GM19099 (cell line): ENCODE measurements around the gene RGCC.

Experiments used
- POLR2A ChIP-seq: IDR thresholded peaks from 3 replicates; pipeline ENCODE4 v1.6.1; 2011; ENCODE audit warnings: low read depth; ENCODE audit not compliant: insufficient read length; ENCODE audit errors: extremely low read depth

Gene RGCC

DNA sequence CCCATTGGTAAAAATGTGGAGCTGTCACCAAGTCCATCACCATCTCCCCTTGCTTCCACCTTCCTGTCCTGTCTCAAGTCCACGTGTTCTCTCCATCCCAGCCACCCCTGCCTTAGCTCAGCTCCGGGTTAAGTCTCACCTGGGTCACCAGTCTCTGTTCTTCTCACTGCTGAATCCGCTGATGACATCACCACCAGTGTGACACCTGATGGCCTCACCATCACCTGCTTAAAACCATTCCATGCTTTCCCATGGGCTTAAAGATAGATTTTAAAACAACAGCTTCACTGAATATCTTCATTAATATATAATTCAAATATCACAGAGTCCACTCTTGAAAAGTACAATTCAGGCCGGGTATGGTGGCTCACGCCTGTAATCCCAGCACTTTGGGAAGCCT lies 42.1 kb downstream of the RGCC start:
- TF ChIP-seq POLR2A: no peak

DNA sequence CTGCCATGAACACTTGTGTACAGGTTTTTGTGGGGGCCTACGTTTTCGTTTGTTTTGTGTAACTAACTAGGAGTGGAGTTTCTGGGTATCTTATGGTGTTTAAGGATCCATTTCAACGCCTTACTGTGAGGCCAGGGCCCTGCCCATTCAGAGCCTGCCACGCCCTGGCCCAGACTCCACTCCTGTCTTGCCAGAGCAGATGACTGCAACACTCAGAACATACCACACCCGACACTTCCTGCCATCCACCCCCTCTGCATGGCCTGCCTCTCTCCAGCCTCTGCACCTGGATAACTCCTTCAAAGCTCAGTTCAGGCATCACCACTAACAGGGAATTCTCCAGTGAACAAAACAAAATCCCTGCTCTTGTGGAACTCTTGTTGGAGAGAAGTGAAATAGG lies 43.2 kb downstream of the RGCC start:
- no peak for TF ChIP-seq POLR2A

GRCh38 chr13:41501281-41501680 lies 43.9 kb downstream of the RGCC start:
- no peak for TF ChIP-seq POLR2A

- no peak for TF ChIP-seq POLR2A
These were observed 44.7 kb downstream of the RGCC start for GRCh38 chr13:41502031-41502430.

GRCh38 chr13:41502673-41503072 lies 45.3 kb downstream of the RGCC start:
- TF ChIP-seq POLR2A: no peak

- TF ChIP-seq POLR2A: no peak
These were observed 46.0 kb downstream of the RGCC start for GRCh38 chr13:41503356-41503755.

DNA sequence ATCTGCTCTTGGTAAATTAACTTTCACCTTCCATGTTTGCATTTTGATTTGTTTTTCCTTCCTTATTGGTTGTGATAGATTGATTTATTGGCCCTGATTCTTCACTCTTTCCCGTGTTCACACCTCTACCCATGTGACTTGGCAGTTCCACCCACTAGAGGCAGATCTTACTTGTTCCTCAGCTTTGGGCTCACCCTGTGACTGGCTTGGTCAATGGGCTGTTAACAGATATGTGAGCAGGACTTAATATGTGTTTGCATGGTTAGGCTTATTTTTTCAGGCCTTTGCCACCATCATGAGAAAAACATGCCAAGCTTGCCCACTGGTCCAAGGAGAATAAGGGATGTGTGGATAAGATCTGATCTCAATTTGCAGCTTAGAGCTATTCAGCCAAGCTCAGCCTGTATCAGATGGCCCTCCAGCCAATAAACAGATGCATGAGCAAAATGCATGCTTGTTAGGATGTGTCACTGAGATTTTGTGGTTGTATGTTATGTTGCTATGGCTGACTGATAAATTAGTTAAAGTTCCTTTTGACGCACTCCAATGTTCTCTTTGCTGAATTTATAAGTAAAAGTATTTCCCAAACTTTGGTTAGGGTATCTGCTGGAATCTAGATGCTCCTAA lies 48.0 kb downstream of the RGCC start:
- no peak for TF ChIP-seq POLR2A

DNA sequence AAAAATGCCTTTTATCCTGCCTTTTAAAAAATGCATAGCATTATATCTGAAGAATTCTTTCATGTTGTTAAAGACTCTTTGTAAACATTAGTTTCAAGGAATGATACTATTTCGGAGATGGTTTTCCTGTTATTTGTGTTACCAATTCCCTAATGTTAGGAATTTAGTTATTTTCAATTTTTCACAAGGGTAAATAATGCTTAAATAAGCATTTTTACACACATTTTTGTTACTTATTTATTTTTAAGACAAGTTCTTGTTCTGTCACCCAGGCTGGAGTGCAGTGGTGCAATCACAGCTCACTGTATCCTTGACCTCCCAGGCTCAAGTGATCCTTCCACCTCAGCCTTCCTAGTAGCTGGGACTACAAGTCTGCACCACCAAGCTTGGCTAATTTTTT lies 49.0 kb downstream of the RGCC start:
- no peak for TF ChIP-seq POLR2A

GRCh38 chr13:41509971-41510370 lies 52.6 kb downstream of the RGCC start:
- no peak for TF ChIP-seq POLR2A

DNA sequence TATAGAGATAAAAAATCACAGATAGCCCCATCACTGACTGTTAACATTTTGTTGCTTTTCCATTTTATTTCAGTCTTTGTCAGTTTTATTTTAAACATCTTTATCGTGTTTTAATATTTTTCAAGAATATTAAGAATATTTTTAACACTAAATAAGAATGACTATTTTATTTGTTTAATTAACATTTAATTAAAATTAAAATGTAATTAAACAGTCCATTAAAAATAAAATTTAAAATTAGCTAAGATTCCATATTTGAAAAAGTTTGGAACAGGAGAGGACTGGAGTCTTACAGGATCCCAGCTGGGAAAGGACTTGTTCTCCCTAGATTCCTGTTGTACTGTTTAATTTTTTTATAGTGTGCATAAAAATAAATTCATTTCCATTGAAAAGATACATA lies 54.5 kb downstream of the RGCC start:
- TF ChIP-seq POLR2A: no peak

DNA sequence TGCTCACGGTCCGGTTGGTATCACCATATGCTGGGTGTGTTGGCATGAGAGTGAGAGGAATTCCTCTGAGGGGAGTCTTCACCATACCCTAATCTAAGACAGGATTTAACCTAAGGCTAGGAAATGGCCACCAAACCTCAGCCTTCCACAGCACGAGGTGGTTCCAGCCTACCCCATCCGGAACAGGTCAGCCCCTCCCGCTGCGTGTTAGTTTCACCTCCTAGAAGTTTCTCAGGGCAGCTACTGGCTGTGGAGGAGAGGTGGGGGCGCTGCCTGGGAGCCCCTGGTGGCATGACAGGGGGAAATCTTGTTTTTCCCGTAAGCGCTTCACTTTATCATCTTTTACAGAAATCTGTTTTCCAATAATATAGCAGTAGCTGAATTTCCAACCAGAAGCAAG lies 55.1 kb downstream of the RGCC start:
- TF ChIP-seq POLR2A: no peak

GRCh38 chr13:41513600-41513999 lies 56.2 kb downstream of the RGCC start:
- TF ChIP-seq POLR2A: no peak

DNA sequence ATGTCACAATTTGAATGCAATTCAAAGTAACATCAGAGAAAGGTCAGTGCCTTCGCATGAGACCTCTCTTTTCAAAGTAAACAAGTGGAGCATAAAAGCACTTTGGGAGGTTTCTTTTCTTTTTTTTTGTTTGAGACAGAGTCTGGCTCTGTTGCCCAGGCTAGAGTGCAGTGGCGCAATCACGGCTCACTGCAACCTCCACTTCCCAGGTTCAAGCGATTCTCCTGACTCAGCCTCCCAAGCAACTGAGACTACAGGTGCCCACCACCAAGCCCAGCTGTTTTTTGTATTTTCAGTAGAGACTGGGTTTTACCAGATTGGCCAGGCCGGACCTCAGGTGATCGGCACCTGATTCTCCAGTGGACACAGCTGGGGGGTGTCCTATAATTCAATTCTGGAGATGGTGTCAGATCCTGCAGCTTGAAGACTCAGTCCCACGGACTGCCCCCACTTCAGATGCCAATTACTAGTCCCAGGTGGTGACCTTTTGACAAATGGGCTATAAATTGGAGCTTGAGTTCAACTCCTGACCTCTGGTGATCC lies 57.6 kb downstream of the RGCC start:
- no peak for TF ChIP-seq POLR2A

- TF ChIP-seq POLR2A: no peak
These were observed 58.3 kb downstream of the RGCC start for GRCh38 chr13:41515491-41516139.

GRCh38 chr13:41516166-41516565 lies 58.8 kb downstream of the RGCC start:
- TF ChIP-seq POLR2A: no peak

GRCh38 chr13:41516760-41517159 lies 59.4 kb downstream of the RGCC start:
- TF ChIP-seq POLR2A: no peak
